IPS DF 6.9 (cell line): Measurements from ENCODE around the gene SLC25A10.

ENCODE experiments used
- DNase-seq: peaks from one replicate; pipeline ENCODE4 v3.0.0-alpha.2; 2013; ENCODE audit warnings: low read depth, low spot score
- H3K27ac ChIP-seq: one replicate; pipeline ENCODE4 v1.5.1; 2013; ENCODE audit warnings: low read length, control low read depth
- H3K27me3 ChIP-seq: 2 replicates; pipeline ENCODE4 v1.6.1; 2013; ENCODE audit warnings: mild to moderate bottlenecking, low read length; ENCODE audit not compliant: control insufficient read depth, insufficient read depth
- H3K36me3 ChIP-seq: 2 replicates; pipeline ENCODE4 v1.6.1; 2013; ENCODE audit warnings: low read length; ENCODE audit not compliant: control insufficient read depth, insufficient read depth
- H3K4me1 ChIP-seq: 2 replicates; pipeline ENCODE4 v1.6.1; 2013; ENCODE audit warnings: low read length; ENCODE audit not compliant: control insufficient read depth, insufficient read depth
- H3K4me3 ChIP-seq: 2 replicates; pipeline ENCODE4 v1.5.1; 2013; ENCODE audit warnings: mild to moderate bottlenecking, low read length
- H3K9me3 ChIP-seq: 2 replicates; pipeline ENCODE4 v1.6.1; 2013; ENCODE audit warnings: low read length, inconsistent platforms; ENCODE audit not compliant: control insufficient read depth, insufficient read depth
- WGBS: extraction: QIAGEN DNeasy Blood & Tissue Kit; methylation state at CpG from one replicate; pipeline ENCODE4 v1.1.7; 2013; ENCODE audit warnings: mixed read lengths, missing lambda C conversion rate; ENCODE audit not compliant: insufficient read length, insufficient coverage; 5-methylcytosine and 5-hydroxymethylcytosine counted together

SLC25A10 gene, protein sequence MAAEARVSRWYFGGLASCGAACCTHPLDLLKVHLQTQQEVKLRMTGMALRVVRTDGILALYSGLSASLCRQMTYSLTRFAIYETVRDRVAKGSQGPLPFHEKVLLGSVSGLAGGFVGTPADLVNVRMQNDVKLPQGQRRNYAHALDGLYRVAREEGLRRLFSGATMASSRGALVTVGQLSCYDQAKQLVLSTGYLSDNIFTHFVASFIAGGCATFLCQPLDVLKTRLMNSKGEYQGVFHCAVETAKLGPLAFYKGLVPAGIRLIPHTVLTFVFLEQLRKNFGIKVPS

DNA sequence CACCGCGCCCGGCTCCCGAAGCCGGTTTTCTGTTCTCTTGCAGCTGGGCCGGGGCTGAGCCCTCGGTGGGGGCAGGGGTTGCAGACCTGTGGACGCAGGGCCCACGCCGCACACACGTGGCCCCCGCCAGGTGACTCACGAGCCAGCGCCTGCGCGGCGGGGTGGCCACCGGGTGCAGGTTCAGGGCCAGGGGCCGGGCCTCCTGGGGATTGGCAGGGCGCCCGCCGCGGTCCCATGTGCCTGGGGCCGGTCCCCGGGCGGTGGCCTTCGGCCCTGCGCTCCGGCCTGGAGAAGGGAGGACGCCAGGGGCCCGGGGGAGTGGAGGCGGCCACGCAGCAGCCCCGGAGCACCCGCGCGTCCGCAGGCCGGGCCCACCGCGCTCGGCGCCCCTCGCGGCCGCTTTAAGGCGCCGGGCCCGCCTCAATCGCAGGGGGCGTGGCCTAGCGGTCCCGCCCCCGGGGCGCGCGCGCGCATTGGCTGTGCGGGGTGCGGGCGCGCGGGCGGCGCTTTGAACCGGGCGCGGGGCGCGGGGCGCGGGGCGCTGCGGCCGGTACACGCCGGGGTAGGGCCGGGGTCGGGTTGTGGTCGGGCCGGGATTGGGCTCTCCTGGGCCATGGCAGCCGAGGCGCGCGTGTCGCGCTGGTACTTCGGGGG is at the start of gene SLC25A10:
SLC25A10 (plus strand) TSS at position 471 of the 654 bp plus-strand sequence; CDS start at position 614, 143 bp downstream.
- peaks cover 33% of the 10 kb centered on the region for H3K36me3 ChIP-seq

DNA sequence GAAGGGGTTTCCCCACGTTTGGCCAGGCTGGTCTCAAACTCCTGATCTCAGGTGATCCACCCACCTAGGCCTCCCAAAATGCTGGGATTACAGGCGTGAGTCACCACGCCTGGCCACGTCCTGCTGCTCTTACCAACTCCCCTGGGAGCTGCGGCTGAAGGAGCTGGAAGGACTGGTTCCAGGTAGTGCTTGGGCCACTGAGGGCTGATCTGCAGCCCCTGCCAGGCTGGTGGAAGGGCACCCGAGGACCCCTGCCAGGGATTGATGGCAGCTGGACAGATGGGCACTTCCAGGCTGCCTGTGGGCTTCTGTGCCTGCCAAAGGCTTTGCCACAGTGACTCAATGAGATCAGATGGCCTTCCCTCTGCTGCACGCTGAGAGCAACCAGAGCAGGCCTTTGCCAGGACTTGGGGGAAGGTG is 48.0 kb upstream of the SLC25A10 start:
- no peak overlapping the region for H3K4me3 ChIP-seq
- WGBS: no CpG with 5 or more reads among the region's 7 CpGs
- no peak for DNase-seq

More for the DNA sequence above, at the start of gene SLC25A10:
- Histone ChIP-seq H3K4me1 (peaks cover 9% of the 10 kb centered on the region; the same call in 1 of the 2 replicates), H3K4me3 (peak within 1 kb of the TSS; percentile 89), H3K27me3 (no peaks in the 10 kb centered on the region), H3K27ac (no peak within 1 kb of the TSS), H3K9me3 (no peaks in the 10 kb centered on the region)
- DNase-seq: no peak
- no CpG with 5 or more reads among the region's 89 CpGs for WGBS

DNA sequence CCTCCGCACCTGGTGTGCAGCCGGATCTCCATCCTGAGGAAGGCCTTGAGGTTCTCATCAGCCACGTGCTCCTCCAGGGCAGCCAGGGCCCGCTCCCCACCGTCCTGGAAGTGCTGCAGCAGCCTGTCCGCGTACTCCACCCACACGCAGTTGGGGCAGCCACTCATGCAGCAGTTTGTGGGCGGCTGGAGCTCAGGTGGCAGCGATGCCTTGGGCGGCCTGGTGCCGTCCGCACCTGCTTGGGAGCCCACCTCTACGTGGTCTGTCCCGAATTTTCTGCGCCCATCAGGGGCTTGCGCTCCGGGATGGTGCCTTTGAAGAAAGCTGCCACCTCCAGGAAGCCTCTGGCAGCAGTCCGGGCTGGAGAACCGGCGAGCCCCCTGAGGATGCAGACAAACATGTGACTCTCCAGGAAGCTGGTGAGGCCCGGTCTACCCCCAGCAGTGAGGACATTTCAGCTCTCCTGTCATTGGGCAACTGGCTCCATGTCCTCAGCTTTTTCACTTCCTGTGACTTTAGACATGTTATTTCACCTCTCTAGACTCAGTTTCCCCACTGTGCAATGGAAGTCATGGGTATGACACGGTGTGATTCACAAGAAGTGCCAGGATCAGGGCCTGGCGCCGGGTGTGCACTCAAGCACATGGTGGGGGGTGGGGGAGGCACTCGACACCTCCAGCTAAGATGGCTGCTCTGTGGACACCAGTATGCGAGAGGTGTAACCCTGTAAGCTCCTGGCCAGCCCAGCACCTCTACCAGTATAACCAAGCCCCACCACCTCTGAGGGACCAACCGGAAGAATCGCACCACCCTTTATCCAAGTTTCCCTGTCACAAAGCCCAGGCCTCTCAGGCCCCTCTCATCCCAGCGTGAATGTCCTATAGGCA is 46.6 kb upstream of the SLC25A10 start:
- H3K27ac ChIP-seq: no peak overlapping the region
- no CpG with 5 or more reads among the region's 30 CpGs for WGBS
- no peaks in the 10 kb centered on the region for H3K9me3 ChIP-seq
- DNase-seq: no peak
- peaks cover 16% of the 10 kb centered on the region for H3K36me3 ChIP-seq
- H3K4me3 ChIP-seq: peak overlapping the region; percentile 83
- H3K4me1 ChIP-seq: peaks cover 7% of the 10 kb centered on the region
- no peaks in the 10 kb centered on the region for H3K27me3 ChIP-seq

More for the DNA sequence above, 48.0 kb upstream of the SLC25A10 start:
- no peak overlapping the region for H3K27ac ChIP-seq
- peaks cover 8% of the 10 kb centered on the region; the same call in 1 of the 2 replicates for H3K36me3 ChIP-seq
- peaks cover 7% of the 10 kb centered on the region for H3K4me1 ChIP-seq
- H3K27me3 ChIP-seq: no peaks in the 10 kb centered on the region
- H3K9me3 ChIP-seq: no peaks in the 10 kb centered on the region

DNA sequence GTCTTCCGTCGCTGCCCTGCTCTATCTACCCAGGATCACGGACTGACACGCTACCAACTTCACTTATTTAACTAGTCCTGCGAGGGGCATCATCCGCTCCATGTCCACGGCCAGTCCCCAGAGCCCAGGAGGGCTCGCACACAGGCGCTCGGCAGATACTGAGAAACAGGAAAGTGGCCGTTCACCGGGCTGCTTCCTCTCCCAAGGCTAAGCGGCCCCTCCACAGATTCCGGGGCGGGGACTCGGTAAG is 46.1 kb upstream of the SLC25A10 start:
- WGBS: no CpG with 5 or more reads among the region's 16 CpGs
- Histone ChIP-seq H3K4me3 (peak overlapping the region; percentile 83), H3K36me3 (peaks cover 18% of the 10 kb centered on the region), H3K27me3 (no peaks in the 10 kb centered on the region), H3K4me1 (peaks cover 7% of the 10 kb centered on the region), H3K9me3 (no peaks in the 10 kb centered on the region), H3K27ac (no peak overlapping the region)
- DNase-seq: no peak

DNA sequence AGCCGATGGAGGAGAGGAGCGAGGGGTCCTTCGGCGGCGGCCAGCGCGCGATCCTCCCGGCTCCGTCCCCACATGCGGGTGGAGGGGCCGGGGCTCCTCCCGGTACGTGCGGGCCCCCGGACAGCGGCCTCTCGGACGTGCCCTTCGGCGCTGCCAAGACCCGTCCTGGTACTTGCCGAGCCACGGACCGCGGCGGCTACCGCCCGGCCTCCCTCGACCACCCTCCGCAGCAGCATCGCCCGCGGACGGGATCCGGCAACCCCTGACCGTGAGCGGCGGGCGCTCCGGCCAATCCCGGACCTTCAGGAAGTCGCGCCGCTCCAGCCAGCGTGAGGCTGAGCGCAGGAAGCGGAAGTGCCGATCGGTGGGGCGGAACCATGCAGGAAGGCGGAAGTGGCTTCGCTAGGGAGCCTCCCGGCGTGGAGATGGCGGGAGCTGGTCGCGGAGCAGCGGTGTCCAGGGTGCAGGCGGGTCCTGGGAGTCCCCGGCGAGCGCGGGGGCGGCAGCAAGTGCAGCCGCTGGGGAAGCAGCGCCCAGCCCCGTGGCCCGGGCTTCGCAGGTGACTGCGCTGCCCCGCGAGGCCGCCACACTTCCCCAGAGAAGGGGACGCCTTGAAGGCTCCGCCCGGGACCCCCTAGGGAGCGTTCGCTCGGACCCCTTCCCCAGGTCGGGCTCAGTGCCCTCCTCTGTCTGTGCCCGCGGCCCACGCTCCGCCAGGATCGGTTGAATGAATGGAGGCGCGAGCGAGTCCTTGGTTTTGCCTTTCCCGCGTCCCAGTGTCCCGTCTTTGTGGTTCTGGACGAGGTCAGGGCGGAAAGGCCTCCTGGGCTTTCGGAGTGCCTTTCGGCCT is 45.5 kb upstream of the SLC25A10 start, which contains the start of the genes CCDC137 and OXLD1:
CCDC137 (plus strand) TSS at position 396 of the 850 bp plus-strand sequence; CDS start at position 426, 30 bp downstream.
OXLD1 (minus strand) TSS at position 264 of the 850 bp plus-strand sequence; CDS start at position 236, 28 bp downstream.
- peaks cover 21% of the 10 kb centered on the region for H3K36me3 ChIP-seq
- DNase-seq: peak; percentile 94
- no peak within 1 kb of the TSS for H3K27ac ChIP-seq
- WGBS: no CpG with 5 or more reads among the region's 96 CpGs
- H3K27me3 ChIP-seq: no peaks in the 10 kb centered on the region
- H3K4me3 ChIP-seq: peak within 1 kb of the TSS; percentile 83
- H3K4me1 ChIP-seq: peaks cover 7% of the 10 kb centered on the region
- no peaks in the 10 kb centered on the region for H3K9me3 ChIP-seq

DNA sequence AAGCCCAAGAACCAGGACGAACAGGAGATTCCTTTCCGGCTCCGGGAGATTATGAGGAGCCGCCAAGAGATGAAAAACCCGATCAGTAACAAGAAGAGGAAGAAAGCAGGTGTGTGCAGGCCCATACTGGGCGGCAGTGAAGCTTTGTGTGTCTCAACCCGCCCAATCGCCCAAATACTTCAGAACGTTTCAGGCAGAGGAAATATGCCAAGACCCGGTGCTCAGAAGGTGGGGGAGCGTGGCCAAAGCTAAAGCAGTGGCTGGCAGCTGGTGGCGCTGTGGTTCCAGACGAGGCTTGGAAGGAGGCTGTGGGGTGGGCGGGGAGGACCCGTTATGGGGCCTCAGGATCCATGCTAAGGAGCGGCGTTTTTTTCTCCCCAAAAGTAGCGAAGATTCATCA is 44.3 kb upstream of the SLC25A10 start:
- no CpG with 5 or more reads among the region's 18 CpGs for WGBS
- peaks cover 32% of the 10 kb centered on the region for H3K36me3 ChIP-seq
- H3K4me1 ChIP-seq: peaks cover 7% of the 10 kb centered on the region
- no peaks in the 10 kb centered on the region for H3K9me3 ChIP-seq
- no peak overlapping the region for H3K4me3 ChIP-seq
- H3K27ac ChIP-seq: no peak overlapping the region
- no peaks in the 10 kb centered on the region for H3K27me3 ChIP-seq
- no peak for DNase-seq

DNA sequence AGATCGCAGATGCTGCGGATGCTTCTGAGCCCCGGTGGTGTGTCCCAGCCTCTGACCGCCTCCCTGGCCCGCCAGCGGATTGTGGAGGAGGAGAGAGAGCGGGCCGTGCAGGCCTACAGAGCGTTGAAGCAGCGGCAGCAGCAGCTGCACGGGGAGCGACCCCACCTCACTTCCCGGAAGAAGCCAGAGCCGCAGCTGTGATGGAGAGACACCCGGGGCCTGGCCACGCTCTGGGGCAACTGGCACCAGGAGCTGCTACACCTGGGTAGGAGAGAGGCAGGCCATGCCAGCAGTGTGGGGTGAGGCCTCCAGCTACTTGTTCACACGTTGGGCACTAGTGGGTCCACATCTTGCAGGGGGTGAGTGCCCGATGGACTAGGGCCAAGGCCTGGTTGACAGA is 39.6 kb upstream of the SLC25A10 start:
- Histone ChIP-seq H3K27ac (no peak overlapping the region), H3K4me1 (peaks cover 3% of the 10 kb centered on the region), H3K27me3 (no peaks in the 10 kb centered on the region), H3K4me3 (no peak overlapping the region), H3K9me3 (no peaks in the 10 kb centered on the region), H3K36me3 (peaks cover 37% of the 10 kb centered on the region)
- no peak for DNase-seq
- WGBS: no CpG with 5 or more reads among the region's 18 CpGs

DNA sequence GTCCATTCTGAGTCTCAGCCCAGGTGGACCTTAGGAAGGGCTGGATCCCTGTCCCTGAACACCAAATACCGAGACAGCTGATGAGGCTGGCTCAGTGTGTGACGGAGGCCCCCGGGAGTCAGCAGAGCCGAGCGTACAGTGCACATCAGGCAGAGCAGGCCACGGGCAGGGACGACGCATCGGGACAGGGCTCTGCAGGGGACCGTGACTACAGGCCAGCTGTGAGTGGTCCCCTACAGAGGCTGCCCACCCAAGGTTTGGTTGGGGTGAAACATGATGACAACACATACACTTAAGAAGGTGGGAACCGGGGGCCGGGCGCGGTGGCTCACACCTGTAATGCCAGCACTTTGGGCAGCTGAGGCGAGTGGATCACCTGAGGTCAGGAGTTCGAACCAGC is 39.1 kb upstream of the SLC25A10 start:
- Histone ChIP-seq H3K4me3 (no peak overlapping the region), H3K27ac (no peak overlapping the region), H3K27me3 (no peaks in the 10 kb centered on the region), H3K9me3 (no peaks in the 10 kb centered on the region), H3K36me3 (peaks cover 37% of the 10 kb centered on the region), H3K4me1 (no peaks in the 10 kb centered on the region; the same call in 1 of the 2 replicates)
- DNase-seq: no peak
- WGBS: no CpG with 5 or more reads among the region's 16 CpGs

DNA sequence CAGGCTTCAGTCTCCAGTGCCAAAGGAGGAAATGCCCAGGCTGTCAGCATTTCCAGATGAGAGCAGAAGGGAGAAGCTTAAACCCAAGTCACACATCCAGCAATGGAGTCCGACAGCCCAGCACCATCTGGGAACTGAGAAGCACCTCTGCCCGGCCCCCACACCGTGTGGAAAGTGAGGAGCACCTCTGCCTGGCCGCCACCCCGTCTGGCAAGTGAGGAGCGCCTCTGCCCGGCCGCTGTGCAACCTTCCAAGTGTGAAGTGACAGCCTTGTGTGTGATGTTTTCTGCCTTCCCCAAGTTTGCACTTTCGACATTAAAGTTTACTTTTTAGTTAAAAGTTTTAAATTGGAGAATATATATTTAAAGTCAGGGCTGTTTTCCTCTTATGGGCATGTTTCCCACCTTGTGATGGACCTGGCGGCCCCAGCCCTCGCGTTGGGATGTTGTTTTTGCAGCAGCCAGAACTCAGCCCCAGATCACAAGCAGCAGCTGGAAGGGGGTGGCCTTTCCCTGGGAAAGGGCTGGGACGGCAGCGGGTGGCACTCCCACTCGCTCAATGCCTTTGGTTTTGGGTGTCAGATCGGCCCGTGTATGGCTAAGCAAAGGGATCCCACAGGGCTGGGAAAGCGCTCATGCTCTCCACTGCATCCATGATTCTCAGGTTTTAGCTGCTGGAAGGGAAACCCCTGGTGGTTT is 38.4 kb upstream of the SLC25A10 start:
- Histone ChIP-seq H3K27me3 (no peaks in the 10 kb centered on the region), H3K36me3 (peaks cover 37% of the 10 kb centered on the region), H3K27ac (no peak overlapping the region), H3K4me3 (no peak overlapping the region), H3K4me1 (no peaks in the 10 kb centered on the region; the same call in 1 of the 2 replicates), H3K9me3 (no peaks in the 10 kb centered on the region)
- no CpG with 5 or more reads among the region's 18 CpGs for WGBS
- DNase-seq: no peak
